GM20000 (cell line): Measurements from ENCODE around the gene LCN9.

ENCODE experiments used
- DNase-seq: peaks from one replicate; pipeline ENCODE4 v3.0.0; 2012; ENCODE audit warnings: low spot score
- CTCF ChIP-seq: IDR thresholded peaks from 2 replicates; pipeline ENCODE4 v1.5.1; 2012; ENCODE audit warnings: mild to moderate bottlenecking, control low read depth; ENCODE audit errors: extremely low read depth, missing control alignments

LCN9 gene

DNA sequence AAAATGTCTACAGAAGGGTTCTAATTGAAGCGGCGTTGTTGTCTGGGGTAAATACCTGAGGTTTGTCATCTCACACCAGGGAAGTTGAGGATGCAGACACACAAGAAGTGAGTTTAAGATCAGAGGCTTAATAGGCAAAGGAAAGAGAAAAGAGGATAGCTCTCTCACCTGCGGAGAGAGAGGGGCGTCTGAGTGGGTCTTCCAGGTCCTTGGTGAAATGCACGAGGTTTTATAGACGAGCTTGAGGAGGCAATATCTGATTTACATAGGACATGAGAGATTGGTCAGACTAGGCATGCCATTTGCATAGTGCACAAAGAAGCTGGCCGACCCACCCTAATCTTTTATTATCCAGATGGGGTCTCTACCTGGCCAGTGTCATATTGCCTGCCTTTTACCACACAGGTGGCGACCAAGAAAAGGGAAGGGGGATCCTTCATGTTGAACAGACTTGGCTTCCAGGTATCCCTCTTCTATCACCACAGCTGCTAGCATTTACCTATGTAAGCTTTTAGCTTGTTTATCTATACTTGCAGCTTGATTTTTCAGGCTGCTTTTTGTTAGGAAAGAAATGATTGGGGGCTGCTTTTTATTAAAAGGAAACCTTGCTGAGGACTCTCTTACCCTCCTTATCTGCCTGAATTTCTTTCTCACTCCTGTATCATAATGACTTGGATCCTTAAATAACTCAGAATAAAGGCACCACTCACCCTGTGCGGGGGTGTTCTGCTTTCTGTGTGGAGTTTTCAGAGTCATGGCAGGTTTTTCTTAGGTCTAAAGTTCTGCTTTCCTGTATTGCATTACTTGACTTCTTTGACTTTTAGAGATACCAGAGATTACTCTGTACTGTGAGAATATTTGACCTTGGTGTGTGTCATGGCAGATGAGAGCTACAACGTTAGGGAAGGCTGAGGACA is 14.4 kb upstream of the LCN9 start:
- no peak for TF ChIP-seq CTCF
- DNase-seq: no peak

DNA sequence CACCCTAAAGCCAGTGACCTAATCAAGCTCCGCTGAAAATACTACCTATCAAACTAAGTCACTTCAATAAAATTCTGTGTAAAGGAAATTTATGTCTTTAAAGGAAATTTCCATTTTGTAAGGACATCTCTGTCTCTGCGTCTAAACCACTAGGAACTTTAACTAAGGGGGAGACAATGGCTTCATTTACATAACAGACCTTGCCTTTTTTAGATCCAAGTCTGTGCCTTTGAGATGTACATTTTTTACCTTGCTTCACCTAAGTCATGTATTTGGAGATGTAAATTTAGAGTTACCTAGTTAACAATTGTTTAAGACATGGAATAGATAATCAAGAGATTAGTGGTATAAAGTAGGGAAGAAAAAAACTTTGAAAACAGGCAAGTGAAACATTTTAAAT is 13.6 kb upstream of the LCN9 start:
- no peak for TF ChIP-seq CTCF
- no peak for DNase-seq

- TF ChIP-seq CTCF: no peak
Observed at GRCh38 chr9:135650408-135650807, 12.7 kb upstream of the LCN9 start.

GRCh38 chr9:135655317-135655716 is 7.8 kb upstream of the LCN9 start:
- DNase-seq: no peak
- TF ChIP-seq CTCF: no peak

More at GRCh38 chr9:135650408-135650807, 12.7 kb upstream of the LCN9 start:
- DNase-seq: no peak

- no peak for DNase-seq
- TF ChIP-seq CTCF: no peak
Observed at GRCh38 chr9:135657416-135657815, 5.7 kb upstream of the LCN9 start.

GRCh38 chr9:135659252-135659651 is 3.9 kb upstream of the LCN9 start:
- no peak for TF ChIP-seq CTCF

GRCh38 chr9:135660407-135660806 is 2.7 kb upstream of the LCN9 start:
- TF ChIP-seq CTCF: no peak
- DNase-seq: no peak

More at GRCh38 chr9:135659252-135659651, 3.9 kb upstream of the LCN9 start:
- DNase-seq: no peak
